ENCODE measurements around the gene LUZP1. TPM values are rescaled to one million over a fixed set of nuclear protein-coding genes. Genes with fewer than 3 reads are reported as not detected.
A peak's percentile ranks its signal among the peaks of the same experiment; 100 is the strongest.

Gene LUZP1
- total RNA-seq, 4 donors from 2014 or later: 9.1 to 41.4 (median 27.3) TPM

- no peak overlapping the region for H3K4me3 ChIP-seq
- H3K9me3 ChIP-seq: no peaks in the 10 kb centered on the region
- no peak for TF ChIP-seq CTCF (IDR thresholded peaks at IDR 0.05)
- TF ChIP-seq POLR2A (IDR thresholded peaks at IDR 0.05): no peak
- DNase-seq: no peak
- intact Hi-C loops (cut with DNase I; ENCODE audit: low total_unique reads): no loop called here
- H3K27ac ChIP-seq: peak overlapping the region; percentile 55 to 57
- no peaks in the 10 kb centered on the region for H3K36me3 ChIP-seq
- H3K4me1 ChIP-seq: peaks cover 7 to 9% of the 10 kb centered on the region in 2 donors
- no peaks in the 10 kb centered on the region for H3K27me3 ChIP-seq
Measured at GRCh38 chr1:23102289-23102688, 66.4 kb downstream of the LUZP1 start.

GRCh38 chr1:23101887-23102286, 66.8 kb downstream of the LUZP1 start:
- intact Hi-C loops (cut with DNase I; ENCODE audit: low total_unique reads): no loop called here
- no peaks in the 10 kb centered on the region for H3K9me3 ChIP-seq
- H3K4me1 ChIP-seq: peaks cover 7 to 9% of the 10 kb centered on the region in 2 donors
- no peak for TF ChIP-seq CTCF (IDR thresholded peaks at IDR 0.05)
- no peaks in the 10 kb centered on the region for H3K36me3 ChIP-seq
- DNase-seq: no peak
- H3K27ac ChIP-seq: peak overlapping the region; percentile 55 to 57
- no peaks in the 10 kb centered on the region for H3K27me3 ChIP-seq
- H3K4me3 ChIP-seq: no peak overlapping the region

- H3K27ac ChIP-seq: peak overlapping the region; percentile 55 to 57
- intact Hi-C loops (cut with DNase I; ENCODE audit: low total_unique reads): no loop called here
Measured at GRCh38 chr1:23101101-23101827, 67.4 kb downstream of the LUZP1 start.

GRCh38 chr1:23100074-23100748, 68.4 kb downstream of the LUZP1 start:
- Histone ChIP-seq H3K4me1 (peaks cover 7 to 9% of the 10 kb centered on the region in 2 donors), H3K9me3 (no peaks in the 10 kb centered on the region), H3K4me3 (no peak overlapping the region), H3K27me3 (no peaks in the 10 kb centered on the region), H3K27ac (peak overlapping the region; percentile 55 to 57), H3K36me3 (no peaks in the 10 kb centered on the region)
- no peak for TF ChIP-seq POLR2A (IDR thresholded peaks at IDR 0.05)
- TF ChIP-seq CTCF (IDR thresholded peaks at IDR 0.05): no peak
- intact Hi-C loops (cut with DNase I; ENCODE audit: low total_unique reads): no loop called here
- DNase-seq: peak in 1 of 2 donors; percentile 42

More at GRCh38 chr1:23101101-23101827, 67.4 kb downstream of the LUZP1 start:
- no peaks in the 10 kb centered on the region for H3K36me3 ChIP-seq
- H3K9me3 ChIP-seq: no peaks in the 10 kb centered on the region
- DNase-seq: no peak
- peaks cover 7 to 9% of the 10 kb centered on the region in 2 donors for H3K4me1 ChIP-seq
- no peaks in the 10 kb centered on the region for H3K27me3 ChIP-seq
- no peak for TF ChIP-seq CTCF (IDR thresholded peaks at IDR 0.05)
- TF ChIP-seq POLR2A (IDR thresholded peaks at IDR 0.05): no peak
- no peak overlapping the region for H3K4me3 ChIP-seq

- H3K4me3 ChIP-seq: no peak overlapping the region
- intact Hi-C loops (cut with DNase I; ENCODE audit: low total_unique reads): loop anchor here (2.0 kb wide), 1 partner anchor 86 kb away; no protein-coding TSS in a partner anchor
- H3K27me3 ChIP-seq: no peaks in the 10 kb centered on the region
- H3K4me1 ChIP-seq: peaks cover 7 to 9% of the 10 kb centered on the region in 2 donors
- DNase-seq: no peak
- H3K9me3 ChIP-seq: no peaks in the 10 kb centered on the region
- peak overlapping the region in 1 of 2 donors; percentile 55 for H3K27ac ChIP-seq
- no peaks in the 10 kb centered on the region for H3K36me3 ChIP-seq
- TF ChIP-seq CTCF (IDR thresholded peaks at IDR 0.05): no peak
Measured at GRCh38 chr1:23099171-23099536, 69.5 kb downstream of the LUZP1 start.
